HG02610 (cell line): Measurements from ENCODE around the gene FBXW8.
"Not testable (repeated sequence)": the region's sequence is repeated elsewhere in the genome, so short reads cannot be mapped to it uniquely, and the experiment has no call there.

Experiments used
- ATAC-seq: cut with Tn5 transposase; IDR thresholded peaks from one replicate; pipeline ENCODE4 v1.9.1; 2021; ENCODE audit warnings: mild to moderate bottlenecking, moderate library complexity; ENCODE audit not compliant: unreplicated experiment

Gene FBXW8

DNA sequence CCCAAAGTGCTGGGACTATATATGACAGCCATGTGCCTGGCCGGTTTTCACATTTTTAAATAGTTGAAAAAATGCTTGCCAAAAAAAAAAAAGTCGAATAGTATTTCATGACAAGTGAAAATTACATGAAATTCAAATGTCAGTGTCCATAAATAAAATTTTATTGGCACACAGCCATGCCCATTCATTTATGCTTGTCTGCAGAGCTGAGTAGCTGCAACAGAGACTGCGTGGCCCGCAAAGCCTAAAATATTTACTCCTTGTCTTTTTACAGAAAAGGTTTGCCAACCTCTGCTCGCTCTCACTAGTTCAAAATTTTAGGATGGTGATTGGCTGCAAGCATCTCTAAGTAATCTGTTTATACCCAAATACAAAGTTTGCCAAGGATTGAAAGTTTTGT is 139.3 kb downstream of the FBXW8 start:
- ATAC-seq: no peak

DNA sequence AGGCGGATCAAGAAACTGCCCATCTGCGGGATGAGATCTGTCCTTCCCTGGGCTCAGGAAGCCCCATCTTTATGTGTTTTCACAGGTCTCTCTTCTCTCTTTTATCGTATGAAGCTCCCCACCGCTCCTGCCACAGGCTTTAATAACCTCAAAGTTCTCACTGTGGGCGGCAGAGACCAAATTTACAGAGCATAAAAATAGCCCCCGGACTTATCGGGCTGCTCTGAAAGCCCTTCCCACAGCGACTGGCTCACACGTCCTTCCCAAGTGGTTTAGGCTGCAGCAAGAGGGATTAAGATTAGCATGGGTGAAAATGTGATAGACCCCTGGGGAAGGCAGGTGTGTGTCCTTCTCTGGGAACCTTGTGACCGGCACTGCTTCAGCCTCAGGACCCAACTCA is 140.6 kb downstream of the FBXW8 start:
- ATAC-seq: no peak

DNA sequence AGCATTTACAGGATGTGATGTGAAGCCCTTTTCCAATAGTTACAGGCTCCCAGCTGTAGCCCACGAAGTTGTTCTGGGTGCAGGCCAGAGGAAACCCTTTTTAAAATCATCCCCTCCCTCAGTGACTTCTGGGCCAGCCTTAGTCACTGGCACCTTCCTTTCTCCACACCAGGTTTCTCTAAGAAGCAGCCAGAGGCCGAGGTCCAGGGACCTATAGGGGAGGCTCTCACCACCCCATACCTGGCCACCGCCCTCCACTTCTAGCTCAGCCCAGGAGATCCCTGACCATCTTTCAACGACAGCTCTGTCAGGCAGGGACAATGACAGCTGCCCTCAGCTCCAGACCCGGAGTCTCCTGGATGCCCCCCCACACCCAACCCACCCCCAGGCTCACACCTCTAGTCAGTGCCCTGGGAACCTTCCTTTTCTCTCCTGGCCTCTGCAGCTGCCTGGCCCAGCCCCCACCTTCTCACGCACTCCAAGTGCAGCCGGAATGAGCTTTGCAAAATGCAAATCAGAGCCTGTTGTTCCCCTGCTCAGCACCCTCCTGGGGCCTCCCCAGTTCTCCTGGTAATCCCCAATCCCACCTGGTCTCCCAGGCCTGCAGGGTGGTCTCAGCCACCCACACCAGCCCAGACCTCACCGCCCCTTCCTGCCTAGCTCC is 141.8 kb downstream of the FBXW8 start:
- no peak for ATAC-seq

DNA sequence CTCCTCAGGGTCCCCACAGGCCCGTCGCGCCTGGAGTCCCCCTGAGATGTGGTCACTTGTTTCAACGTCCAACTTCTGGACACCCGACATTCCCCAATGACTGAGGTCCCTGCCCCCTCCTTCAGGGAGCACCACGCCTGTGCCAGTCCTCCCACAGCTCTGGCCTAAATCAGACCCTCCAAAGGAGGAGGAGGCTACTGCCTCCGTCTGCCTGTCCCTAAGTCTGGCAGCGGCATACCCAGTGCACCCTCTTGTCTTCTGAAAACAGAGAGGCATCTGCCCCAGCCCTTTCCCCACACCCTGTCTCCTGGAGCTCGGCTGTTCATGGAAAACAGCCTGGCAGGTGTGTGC is 142.3 kb downstream of the FBXW8 start:
- ATAC-seq: no peak

DNA sequence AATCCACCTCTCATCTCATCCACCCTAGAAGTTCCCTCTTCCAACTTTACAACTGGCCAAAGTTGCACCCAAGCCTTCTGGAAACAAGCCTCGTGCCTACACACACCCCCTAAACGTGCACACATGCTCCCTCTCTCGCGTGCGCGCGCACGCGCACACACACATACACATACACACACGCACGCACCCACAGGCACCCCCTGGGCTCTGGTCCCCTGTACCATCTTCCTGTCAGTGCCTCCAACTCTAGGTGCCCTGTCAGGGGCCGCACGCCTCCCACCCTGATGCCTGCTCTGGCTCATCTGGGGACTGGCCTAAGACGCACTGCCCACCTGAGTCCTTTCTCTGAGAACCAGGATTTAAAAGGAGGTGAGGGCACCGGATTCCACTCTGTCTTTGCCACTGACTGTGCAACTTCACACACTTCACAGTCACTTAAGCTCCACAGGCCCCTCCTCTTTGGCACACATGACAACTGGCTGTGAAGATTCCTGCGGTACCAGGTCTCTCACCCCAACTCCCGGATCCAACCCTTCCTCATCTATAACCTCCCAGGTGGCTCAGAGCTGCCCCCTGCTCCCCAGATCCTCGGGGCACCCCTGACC is 142.9 kb downstream of the FBXW8 start:
- no peak for ATAC-seq

DNA sequence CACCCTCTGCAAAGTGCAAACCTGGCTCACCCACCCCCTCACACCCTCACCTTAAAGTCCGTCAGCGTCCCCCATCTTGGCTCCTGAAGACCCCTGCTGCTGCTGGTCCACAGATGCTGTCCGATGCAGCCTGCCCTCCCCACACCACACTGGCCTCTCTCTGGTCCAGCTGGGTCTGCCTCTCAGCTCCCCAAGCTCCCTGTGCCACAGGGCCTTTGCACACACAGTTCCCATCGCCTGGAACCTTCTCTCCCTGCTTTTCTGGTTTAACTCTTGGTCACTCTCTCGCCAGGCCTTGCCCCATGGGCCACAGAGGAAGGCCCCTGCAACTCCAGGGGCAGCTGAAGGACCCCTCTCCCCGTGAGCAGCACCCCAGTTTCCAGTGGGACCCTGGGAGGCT is 143.5 kb downstream of the FBXW8 start:
- no peak for ATAC-seq

DNA sequence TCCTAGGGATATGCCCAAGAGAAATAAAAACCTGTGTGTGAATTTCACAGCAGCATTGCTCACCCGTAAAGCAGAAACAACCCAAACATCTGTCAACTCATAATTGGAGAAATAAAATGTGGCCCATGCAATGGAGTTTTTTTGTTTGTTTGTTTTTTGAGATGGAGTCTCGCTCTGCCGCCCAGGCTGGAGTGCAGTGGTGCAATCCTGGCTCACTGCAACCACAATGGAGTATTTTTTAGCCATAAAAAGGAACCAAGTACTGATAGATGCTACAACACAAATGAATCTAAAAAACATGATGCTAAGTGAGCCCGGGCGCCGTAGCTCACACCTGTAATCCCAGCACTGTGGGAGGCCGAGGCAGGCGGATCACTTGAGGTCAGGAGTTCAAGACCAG is 146.9 kb downstream of the FBXW8 start:
- ATAC-seq: not testable (repeated sequence)

DNA sequence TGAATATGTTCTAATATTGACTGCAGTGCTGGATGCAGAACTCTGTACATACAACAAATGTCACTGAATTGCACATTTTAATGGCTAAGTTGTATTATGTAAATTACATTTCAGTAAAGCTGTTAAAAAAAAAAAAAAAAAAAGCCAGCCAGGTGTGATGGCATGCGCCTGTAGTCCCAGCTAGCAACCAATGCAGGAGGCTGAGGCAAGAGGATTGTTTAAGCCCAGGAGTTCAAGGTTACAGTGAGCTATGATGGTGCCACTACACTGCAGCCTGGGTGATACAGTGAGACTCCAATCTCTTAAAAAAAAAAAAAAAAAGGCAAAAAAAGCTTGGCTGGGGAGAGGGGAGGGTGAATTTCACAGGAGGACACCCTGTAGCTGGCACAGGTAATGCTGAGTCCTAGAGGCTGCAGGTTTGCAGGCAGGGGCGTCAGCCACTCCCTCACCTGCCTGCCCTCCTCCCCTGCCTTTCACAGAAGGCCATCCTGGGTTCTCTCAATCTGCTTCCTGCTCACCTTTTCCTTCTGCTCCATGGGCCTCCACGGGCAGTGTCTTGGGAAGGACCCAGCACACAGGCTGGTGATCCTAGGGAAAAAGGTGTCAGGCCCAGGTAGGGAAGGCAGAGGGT is 147.8 kb downstream of the FBXW8 start:
- ATAC-seq: no peak

DNA sequence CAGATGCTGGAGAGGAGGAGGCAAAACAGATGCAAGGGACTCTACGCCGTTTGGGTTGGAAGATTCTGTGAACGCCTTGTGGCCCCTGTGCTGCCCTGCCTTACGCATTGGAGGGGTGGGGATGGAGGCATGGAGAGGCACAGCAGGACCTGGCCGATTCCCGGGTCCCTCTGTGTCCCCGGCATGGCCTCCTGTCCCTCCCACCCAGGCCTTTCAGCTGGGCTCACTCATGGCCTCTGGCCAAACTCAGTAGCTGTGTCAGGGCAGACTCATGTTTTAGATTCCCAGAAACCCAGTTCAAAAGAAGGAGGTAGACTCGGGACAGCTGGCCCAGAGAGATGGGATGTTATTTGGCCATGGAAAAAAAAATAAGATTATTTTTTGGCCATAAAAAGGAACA is 148.4 kb downstream of the FBXW8 start:
- ATAC-seq: no peak

DNA sequence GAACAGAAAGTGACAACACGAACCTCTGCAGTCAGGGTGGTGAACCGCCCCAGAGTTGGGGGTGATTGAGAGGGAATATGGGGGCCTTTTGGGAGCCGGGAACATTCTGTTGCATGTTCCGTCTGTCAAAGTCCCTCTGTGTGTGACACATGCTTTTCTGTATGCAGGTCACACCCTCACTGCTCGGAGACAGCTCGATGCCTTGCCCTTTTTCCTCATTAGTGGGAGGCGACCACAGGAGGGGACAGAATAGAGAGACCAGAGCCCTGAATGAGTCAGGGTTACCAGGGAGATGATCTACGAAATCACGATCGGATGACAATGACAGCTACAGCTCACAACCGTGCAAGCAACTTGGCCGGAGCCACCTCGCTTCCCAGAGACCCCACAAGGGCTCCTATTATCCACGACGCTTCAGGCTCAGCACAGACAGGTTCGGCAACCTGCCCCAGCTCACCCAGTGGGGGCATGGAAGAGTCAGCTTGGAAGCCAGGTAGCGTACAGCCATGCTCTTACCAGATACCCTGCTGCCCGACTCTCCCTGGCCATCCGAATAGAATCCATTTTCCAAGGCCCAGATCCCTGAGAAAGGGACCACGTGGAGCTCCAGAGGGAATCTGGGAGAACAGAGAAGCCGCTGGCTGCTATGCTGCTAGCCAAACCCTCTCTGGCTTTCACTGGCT is 149.6 kb downstream of the FBXW8 start:
- no peak for ATAC-seq

DNA sequence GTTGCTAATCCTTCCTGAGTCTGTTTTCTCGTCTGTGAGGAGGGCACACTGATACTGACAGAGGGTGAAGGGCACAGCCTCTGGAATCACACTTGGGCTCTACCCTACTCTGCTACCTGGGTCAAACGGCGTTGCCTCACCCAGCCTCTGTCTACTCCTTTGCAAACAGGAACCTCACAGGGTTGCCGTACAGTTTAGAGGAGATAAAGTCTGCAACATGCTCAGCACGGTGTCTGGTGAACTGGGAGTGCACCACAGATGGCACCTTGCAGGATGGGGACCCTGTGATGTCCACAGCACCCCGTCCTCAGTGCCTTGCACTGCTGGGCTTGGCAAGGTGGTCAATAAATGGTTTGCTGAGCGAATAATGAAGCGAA is 150.2 kb downstream of the FBXW8 start:
- no peak for ATAC-seq

DNA sequence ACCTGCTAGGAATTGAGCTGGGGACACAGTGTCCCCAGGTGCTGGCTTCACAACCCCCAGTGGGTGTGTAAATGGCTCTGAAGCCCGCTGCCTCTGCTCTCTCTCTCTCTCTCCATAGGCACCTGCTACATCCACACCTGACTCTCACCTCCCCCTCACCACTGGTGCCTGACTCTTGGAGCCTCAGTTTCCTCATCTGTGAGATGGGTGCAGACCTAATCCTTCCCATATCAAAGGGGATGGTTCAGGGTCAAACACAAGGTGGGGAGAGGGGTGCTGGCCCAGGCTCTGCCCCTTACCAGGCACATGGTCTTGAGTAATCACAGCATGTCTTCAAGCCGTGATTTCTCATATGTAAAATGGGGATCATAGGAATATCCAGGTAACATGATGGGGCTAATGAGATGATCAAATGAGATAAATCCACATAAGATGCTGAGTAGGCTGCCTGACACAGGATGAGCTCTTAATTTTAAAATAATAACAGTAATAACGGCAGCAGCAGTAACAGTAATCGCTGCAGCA is 150.9 kb downstream of the FBXW8 start:
- ATAC-seq: no peak

DNA sequence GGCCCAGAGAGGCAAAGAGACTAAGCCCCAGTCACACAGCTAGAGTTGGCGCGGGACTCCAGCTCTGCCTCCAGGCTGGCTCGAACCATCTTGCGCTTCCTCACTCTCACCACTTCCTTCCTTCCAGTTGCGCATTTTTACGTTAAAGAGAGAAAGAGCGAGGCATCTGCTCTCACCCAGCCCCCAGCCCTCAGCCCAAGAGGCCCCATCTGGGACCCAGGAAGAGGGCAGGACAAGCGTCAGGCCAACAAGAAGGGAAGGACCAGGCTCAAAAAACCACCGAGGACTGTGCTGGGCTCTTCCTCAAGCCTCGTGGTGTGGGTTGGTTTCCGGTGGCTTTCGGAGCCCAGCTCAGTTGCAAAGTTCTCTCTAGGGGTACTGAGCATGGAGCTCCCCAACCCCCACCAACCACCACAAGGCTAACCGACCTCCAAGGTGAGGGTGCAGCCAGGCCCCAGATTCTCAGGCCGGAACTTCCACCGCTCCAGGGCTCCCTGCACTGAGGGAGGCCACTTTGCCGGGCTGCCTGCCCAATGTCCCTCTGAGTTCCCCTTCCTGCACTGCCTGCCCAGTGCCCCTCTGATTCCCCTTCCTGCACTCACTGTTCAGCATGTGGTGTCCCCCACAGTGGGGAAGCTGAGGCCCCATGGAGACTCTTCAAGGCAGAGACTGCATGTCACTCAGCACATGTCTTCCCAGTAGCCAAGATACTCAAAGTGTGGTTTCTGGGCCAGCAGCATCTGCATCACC is 152.6 kb downstream of the FBXW8 start:
- no peak for ATAC-seq

DNA sequence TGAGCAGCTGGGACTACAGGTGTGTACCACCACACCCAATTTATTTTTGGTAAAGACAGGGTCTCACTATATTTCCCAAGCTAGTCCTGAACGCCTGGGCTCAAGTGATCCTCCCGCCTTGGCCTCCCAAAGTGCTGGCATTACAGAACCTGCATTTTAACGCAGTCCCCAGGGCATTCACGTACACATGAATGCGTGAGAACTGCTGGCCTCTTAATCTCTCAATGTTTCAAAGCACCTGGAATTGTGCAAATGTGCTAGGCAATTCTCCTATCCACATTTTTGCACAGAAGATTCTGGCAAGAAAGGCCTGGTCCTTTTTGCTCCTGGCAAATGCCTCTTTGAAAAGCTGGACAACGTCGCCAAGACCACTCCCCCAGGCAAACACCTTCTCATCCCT is 153.3 kb downstream of the FBXW8 start:
- ATAC-seq: no peak

DNA sequence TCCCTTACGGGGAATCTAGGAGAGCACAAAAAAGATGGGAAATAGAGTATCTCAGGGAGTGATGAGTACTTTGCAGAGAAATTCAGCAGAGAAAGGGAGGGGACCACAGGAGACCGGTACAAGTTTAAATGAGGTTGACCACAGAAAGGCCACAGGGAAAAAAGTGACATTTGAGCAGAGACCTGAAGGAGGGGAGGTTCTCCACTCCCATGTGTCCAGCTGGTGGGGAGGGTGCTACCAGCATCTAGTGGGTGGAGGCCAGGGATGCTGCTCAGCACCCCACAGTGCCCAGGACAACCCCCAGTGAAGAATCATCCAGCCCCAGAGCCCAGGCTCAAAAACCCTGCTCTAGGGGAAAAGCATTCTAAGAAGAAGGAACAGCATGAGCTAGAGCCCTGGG is 153.8 kb downstream of the FBXW8 start:
- no peak for ATAC-seq

DNA sequence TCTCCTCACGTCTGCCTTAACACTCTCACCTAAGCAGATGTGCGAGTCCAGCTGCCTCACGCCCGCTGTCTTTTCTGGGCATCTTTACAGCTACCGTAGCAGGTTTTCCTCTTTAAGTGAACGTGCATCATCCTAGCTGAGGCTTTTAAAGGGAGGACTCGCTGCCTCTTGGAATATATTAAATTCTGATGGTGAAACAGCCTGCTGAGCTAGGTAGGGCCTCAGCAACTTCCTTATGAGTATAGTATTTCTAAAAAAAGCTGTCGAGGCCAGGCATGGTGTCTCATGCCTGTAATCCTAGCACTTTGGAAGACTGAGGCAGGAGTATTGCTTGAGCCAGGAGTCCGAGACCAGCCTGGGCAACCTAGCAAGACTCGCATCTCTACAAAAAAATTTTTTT is 156.3 kb downstream of the FBXW8 start:
- ATAC-seq: no peak

DNA sequence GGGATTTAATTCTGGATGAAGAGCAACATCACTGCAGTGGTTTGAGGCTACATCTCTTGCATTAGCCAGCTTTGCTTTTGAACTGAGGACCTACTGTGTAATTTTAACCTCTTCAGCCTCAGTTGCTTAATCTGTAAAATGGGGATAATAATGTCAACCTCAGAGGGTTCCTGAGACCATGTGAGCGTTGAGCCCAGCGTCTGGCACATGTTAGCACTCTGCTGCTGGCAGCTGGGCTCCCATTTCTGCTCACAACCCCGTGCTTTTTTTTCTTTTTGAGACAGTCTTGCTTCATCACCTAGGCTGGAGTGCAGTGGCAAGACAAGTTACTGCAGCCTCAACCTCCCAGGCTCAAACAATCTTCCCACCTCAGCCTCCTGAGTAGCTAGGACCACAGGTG is 156.9 kb downstream of the FBXW8 start:
- no peak for ATAC-seq

DNA sequence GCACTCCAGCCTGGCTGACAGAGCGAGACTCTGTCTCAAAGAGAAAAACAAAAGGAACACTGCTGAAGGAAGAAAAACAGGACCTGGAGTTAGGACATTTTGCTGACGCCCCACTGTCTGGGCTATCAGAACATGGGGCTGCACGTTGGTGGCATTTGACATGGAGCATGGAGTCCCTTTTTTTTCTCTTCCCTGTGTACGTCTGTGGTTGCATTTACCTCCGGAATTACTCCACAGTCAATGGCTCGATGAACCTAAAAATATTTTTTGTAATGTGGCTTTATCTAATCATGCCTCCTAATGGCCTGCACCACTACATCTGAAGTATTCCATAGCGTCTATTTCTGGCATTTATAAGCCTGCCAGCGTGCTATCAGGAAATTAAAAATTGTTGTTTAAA is 157.7 kb downstream of the FBXW8 start:
- no peak for ATAC-seq

DNA sequence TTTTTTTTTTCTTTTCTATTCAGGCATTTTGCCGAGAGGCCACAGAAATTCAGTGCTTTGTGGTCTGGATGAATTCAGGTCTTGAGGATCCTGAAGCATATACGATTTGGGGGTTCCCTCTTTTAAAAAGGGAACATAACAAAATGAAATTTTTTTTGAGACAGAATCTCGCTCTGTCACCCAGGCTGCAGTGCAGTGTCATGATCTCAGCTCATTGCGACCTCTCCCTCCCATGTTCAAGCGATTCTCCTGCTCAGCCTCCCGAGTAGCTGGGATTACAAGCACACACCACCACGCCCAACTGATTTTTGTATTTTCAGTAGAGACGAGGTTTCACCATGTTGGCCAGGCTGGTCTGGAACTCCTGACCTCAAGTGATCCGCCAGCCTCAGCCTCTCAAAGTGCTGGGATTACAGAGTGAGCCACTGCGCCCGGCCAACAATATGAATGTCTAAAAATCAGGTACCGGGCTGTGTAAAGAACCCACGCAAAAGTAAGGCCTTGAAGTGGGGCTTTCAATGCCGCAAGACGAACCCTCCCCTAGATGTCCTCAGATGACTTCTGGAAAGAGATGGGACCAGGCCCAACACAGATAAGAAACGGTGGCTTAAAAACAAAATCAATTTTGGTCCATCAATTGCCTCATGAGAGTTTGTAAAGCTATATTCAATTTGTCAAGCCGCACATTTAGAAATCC is 158.5 kb downstream of the FBXW8 start:
- no peak for ATAC-seq
